ENCODE data around the gene MRC2. TPM values are rescaled to one million over a fixed set of nuclear protein-coding genes. Genes with fewer than 3 reads are reported as not detected.
A peak's percentile ranks its signal among the peaks of the same experiment; 100 is the strongest.

The MRC2 gene
- total and polyA plus RNA-seq, 5 experiments from 2014 or later: 0.74 to 11.0 (median 1.3) TPM

GRCh38 chr17:62615503-62615902, 12.0 kb upstream of the MRC2 start:
- Mint-ChIP-seq H3K9me3 (no peaks in the 10 kb centered on the region), H3K27me3 (no peaks in the 10 kb centered on the region), H3K27ac (peak overlapping the region in 2 of 10 donors; percentile 44 to 79), H3K4me1 (peaks cover 0 to 6% (median 2%) of the 10 kb centered on the region in 4 donors), H3K36me3 (peaks cover 0 to 49% (median 3%) of the 10 kb centered on the region in 3 donors), H3K4me3 (no peak overlapping the region)
- ATAC-seq: no peak
- DNase-seq: no peak
- POLR2A ChIA-PET: no interaction called here

- Mint-ChIP-seq H3K27ac (peak overlapping the region in 8 of 10 donors; percentile 24 to 84 (median 53)), H3K27me3 (no peaks in the 10 kb centered on the region), H3K36me3 (peaks cover 0 to 32% (median 1%) of the 10 kb centered on the region in 3 donors), H3K4me1 (peaks cover 0 to 6% (median 0%) of the 10 kb centered on the region in 4 donors), H3K9me3 (no peaks in the 10 kb centered on the region), H3K4me3 (peak overlapping the region in 1 of 10 donors; percentile 63)
- ATAC-seq: no peak
- POLR2A ChIA-PET: no interaction called here
- no peak for DNase-seq
Observed at GRCh38 chr17:62616993-62617893, 10.2 kb upstream of the MRC2 start.

GRCh38 chr17:62617894-62618472, 9.5 kb upstream of the MRC2 start:
- ATAC-seq (no peak), DNase-seq (no peak)
- Mint-ChIP-seq H3K4me1 (peaks cover 0 to 6% (median 0%) of the 10 kb centered on the region in 4 donors), H3K27me3 (no peaks in the 10 kb centered on the region), H3K9me3 (no peaks in the 10 kb centered on the region), H3K27ac (peak overlapping the region in 5 of 10 donors; percentile 15 to 81 (median 34)), H3K36me3 (peaks cover 0 to 27% (median 0%) of the 10 kb centered on the region in 3 donors), H3K4me3 (no peak overlapping the region)
- POLR2A ChIA-PET: no interaction called here

GRCh38 chr17:62618647-62619416, 8.6 kb upstream of the MRC2 start:
- H3K4me3 Mint-ChIP-seq: peak overlapping the region in 1 of 10 donors; percentile 12
- no peaks in the 10 kb centered on the region for H3K27me3 Mint-ChIP-seq
- no peaks in the 10 kb centered on the region for H3K9me3 Mint-ChIP-seq
- H3K27ac Mint-ChIP-seq: peak overlapping the region in 6 of 10 donors; percentile 34 to 91 (median 81)
- ATAC-seq: no peak
- no peak for DNase-seq
- peaks cover 0 to 6% (median 0%) of the 10 kb centered on the region in 4 donors for H3K4me1 Mint-ChIP-seq
- H3K36me3 Mint-ChIP-seq: peaks cover 0 to 19% (median 0%) of the 10 kb centered on the region in 3 donors
- POLR2A ChIA-PET: interaction anchor here (0.9 to 1.6 kb wide), 2 partner anchors 8 to 12 kb away, joined by 4 to 5 read pairs; no protein-coding TSS in a partner anchor

- POLR2A ChIA-PET: interaction anchor here (0.9 to 1.6 kb wide), 2 partner anchors 9 to 11 kb away, joined by 4 to 5 read pairs; no protein-coding TSS in a partner anchor
- no peak overlapping the region for H3K4me3 Mint-ChIP-seq
- peaks cover 0 to 12% (median 0%) of the 10 kb centered on the region in 3 donors for H3K36me3 Mint-ChIP-seq
Observed at GRCh38 chr17:62619417-62620155, 7.9 kb upstream of the MRC2 start.

GRCh38 chr17:62621223-62621622, 6.2 kb upstream of the MRC2 start:
- Mint-ChIP-seq H3K9me3 (no peaks in the 10 kb centered on the region), H3K27me3 (peaks cover 0 to 2% (median 0%) of the 10 kb centered on the region in 5 donors), H3K27ac (peak overlapping the region in 1 of 10 donors; percentile 43), H3K36me3 (no peaks in the 10 kb centered on the region), H3K4me1 (peaks cover 0 to 9% (median 5%) of the 10 kb centered on the region in 4 donors), H3K4me3 (no peak overlapping the region)
- POLR2A ChIA-PET: interaction anchor here (0.6 kb wide), 1 partner anchor 551 kb away, joined by 4 read pairs; no protein-coding TSS in a partner anchor
- ATAC-seq: no peak
- DNase-seq: no peak

More at GRCh38 chr17:62619417-62620155, 7.9 kb upstream of the MRC2 start:
- no peak for ATAC-seq
- peaks cover 0 to 6% (median 0%) of the 10 kb centered on the region in 4 donors for H3K4me1 Mint-ChIP-seq
- H3K27ac Mint-ChIP-seq: peak overlapping the region in 3 of 10 donors; percentile 34 to 65 (median 63)
- H3K27me3 Mint-ChIP-seq: no peaks in the 10 kb centered on the region
- no peaks in the 10 kb centered on the region for H3K9me3 Mint-ChIP-seq
- DNase-seq: no peak

GRCh38 chr17:62625184-62625869, 2.1 kb upstream of the MRC2 start:
- Mint-ChIP-seq H3K4me1 (peaks cover 11 to 30% (median 19%) of the 10 kb centered on the region in 4 donors), H3K4me3 (peak overlapping the region in 8 of 10 donors; percentile 6 to 98 (median 49)), H3K27ac (peak overlapping the region in 1 of 10 donors; percentile 34), H3K36me3 (no peaks in the 10 kb centered on the region), H3K9me3 (no peaks in the 10 kb centered on the region), H3K27me3 (peaks cover 0 to 10% (median 3%) of the 10 kb centered on the region in 5 donors)
- no peak for DNase-seq
- POLR2A ChIA-PET: no interaction called here
- no peak for ATAC-seq

GRCh38 chr17:62625870-62626200, 1.6 kb upstream of the MRC2 start:
- Mint-ChIP-seq H3K27ac (peak overlapping the region in 3 of 10 donors; percentile 3 to 50 (median 34)), H3K4me1 (peaks cover 11 to 32% (median 20%) of the 10 kb centered on the region in 4 donors), H3K9me3 (no peaks in the 10 kb centered on the region), H3K4me3 (peak overlapping the region; percentile 30 to 98 (median 70)), H3K27me3 (peaks cover 0 to 10% (median 3%) of the 10 kb centered on the region in 5 donors), H3K36me3 (no peaks in the 10 kb centered on the region)
- POLR2A ChIA-PET: no interaction called here
- ATAC-seq (no peak), DNase-seq (no peak)

GRCh38 chr17:62626719-62627218, 701 bp upstream of the MRC2 start:
- Mint-ChIP-seq H3K9me3 (no peaks in the 10 kb centered on the region), H3K36me3 (no peaks in the 10 kb centered on the region), H3K4me1 (peaks cover 11 to 32% (median 22%) of the 10 kb centered on the region in 4 donors), H3K27ac (peak overlapping the region in 1 of 10 donors; percentile 61), H3K4me3 (peak overlapping the region; percentile 54 to 98 (median 82)), H3K27me3 (peaks cover 0 to 10% (median 3%) of the 10 kb centered on the region in 5 donors)
- peak in 1 of 2 donors; percentile 14 for ATAC-seq
- POLR2A ChIA-PET: no interaction called here
- peak in 1 of 10 donors; percentile 68 for DNase-seq

- Mint-ChIP-seq H3K27ac (peak overlapping the region; percentile 16 to 89 (median 80)), H3K9me3 (no peaks in the 10 kb centered on the region), H3K4me1 (peaks cover 15 to 43% (median 22%) of the 10 kb centered on the region in 4 donors), H3K27me3 (peaks cover 0 to 10% (median 7%) of the 10 kb centered on the region in 5 donors), H3K36me3 (no peaks in the 10 kb centered on the region), H3K4me3 (peak overlapping the region; percentile 84 to 98 (median 91))
- ATAC-seq: peak; percentile 66 to 71
- POLR2A ChIA-PET: no interaction called here
- peak in 7 of 10 donors; percentile 11 to 66 (median 20) for DNase-seq
Observed at GRCh38 chr17:62627904-62628633, 599 bp downstream of the MRC2 start.

All from naive thymus-derived CD8-positive, alpha-beta T cell (primary cell).